ENCODE results near the gene CLSTN1. TPM values are rescaled to one million over a fixed set of nuclear protein-coding genes. Genes with fewer than 3 reads are reported as not detected.

Gene CLSTN1
- total and polyA plus RNA-seq, 10 donors, result 28.8 to 70.7 (median 60.5) TPM

- Histone ChIP-seq H3K4me3 (no peak overlapping the region), H3K36me3 (peaks cover 10 to 100% (median 99%) of the 10 kb centered on the region in 6 donors), H3K4me1 (peaks cover 0 to 76% (median 31%) of the 10 kb centered on the region in 6 donors), H3K27ac (peak overlapping the region in 6 of 8 donors; percentile 4 to 97 (median 32)), H3K9me3 (peaks cover 0 to 10% (median 7%) of the 10 kb centered on the region in 8 donors), H3K27me3 (replicated peaks in 1 of 7) (peaks cover 0 to 5% (median 0%) of the 10 kb centered on the region in 7 donors)
- peak; percentile 93 for DNase-seq
- intact Hi-C loops (cut with DNase I; ENCODE audit: low total_unique reads), result loop anchor here (5.0 to 10.0 kb wide), 2 partner anchors 98 to 140 kb away; no protein-coding TSS in a partner anchor
- WGBS, 5 donors, result 60 to 77% (median 70%) methylated on average over 18 to 24 of the region's 24 CpGs
- TF ChIP-seq, protein P1, sequence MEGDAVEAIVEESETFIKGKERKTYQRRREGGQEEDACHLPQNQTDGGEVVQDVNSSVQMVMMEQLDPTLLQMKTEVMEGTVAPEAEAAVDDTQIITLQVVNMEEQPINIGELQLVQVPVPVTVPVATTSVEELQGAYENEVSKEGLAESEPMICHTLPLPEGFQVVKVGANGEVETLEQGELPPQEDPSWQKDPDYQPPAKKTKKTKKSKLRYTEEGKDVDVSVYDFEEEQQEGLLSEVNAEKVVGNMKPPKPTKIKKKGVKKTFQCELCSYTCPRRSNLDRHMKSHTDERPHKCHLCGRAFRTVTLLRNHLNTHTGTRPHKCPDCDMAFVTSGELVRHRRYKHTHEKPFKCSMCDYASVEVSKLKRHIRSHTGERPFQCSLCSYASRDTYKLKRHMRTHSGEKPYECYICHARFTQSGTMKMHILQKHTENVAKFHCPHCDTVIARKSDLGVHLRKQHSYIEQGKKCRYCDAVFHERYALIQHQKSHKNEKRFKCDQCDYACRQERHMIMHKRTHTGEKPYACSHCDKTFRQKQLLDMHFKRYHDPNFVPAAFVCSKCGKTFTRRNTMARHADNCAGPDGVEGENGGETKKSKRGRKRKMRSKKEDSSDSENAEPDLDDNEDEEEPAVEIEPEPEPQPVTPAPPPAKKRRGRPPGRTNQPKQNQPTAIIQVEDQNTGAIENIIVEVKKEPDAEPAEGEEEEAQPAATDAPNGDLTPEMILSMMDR (IDR thresholded peaks at IDR 0.05 in 8 of 11, conservative IDR thresholded peaks at IDR 0.05 in 3 of 11), result peak; percentile 84 to 97 (median 90)
- TF ChIP-seq POLR2A (IDR thresholded peaks at IDR 0.05) (no peak), POLR2AphosphoS5 (IDR thresholded peaks at IDR 0.05) (peak; percentile 60 to 75 (median 67))
Measured at GRCh38 chr1:9724706-9725476, 98.9 kb downstream of the CLSTN1 start.

GRCh38 chr1:9723926-9724325 lies 99.8 kb downstream of the CLSTN1 start:
- H3K9me3 ChIP-seq, result peaks cover 0 to 10% (median 7%) of the 10 kb centered on the region in 8 donors
- intact Hi-C loops (cut with DNase I; ENCODE audit: low total_unique reads), result loop anchor here (10.0 kb wide), 1 partner anchor 141 kb away; no protein-coding TSS in a partner anchor

GRCh38 chr1:9723068-9723805 lies 100.5 kb downstream of the CLSTN1 start:
- H3K4me1 ChIP-seq, result peaks cover 6 to 76% (median 38%) of the 10 kb centered on the region in 6 donors
- peaks cover 10 to 100% (median 99%) of the 10 kb centered on the region in 6 donors for H3K36me3 ChIP-seq
- WGBS, 5 donors, result 97 to 100% (median 99%) methylated on average over 12 to 14 of the region's 14 CpGs
- H3K27me3 ChIP-seq (replicated peaks in 1 of 7), result peaks cover 0 to 5% (median 0%) of the 10 kb centered on the region in 7 donors
- peak overlapping the region in 2 of 8 donors; percentile 90 to 97 for H3K27ac ChIP-seq
- TF ChIP-seq, protein P1 (IDR thresholded peaks at IDR 0.05 in 8 of 11, conservative IDR thresholded peaks at IDR 0.05 in 3 of 11), result no peak
- TF ChIP-seq POLR2A (IDR thresholded peaks at IDR 0.05) (no peak), POLR2AphosphoS5 (IDR thresholded peaks at IDR 0.05) (no peak)
- no peak for DNase-seq
- peaks cover 0 to 10% (median 7%) of the 10 kb centered on the region in 8 donors for H3K9me3 ChIP-seq
- no peak overlapping the region for H3K4me3 ChIP-seq
- intact Hi-C loops (cut with DNase I; ENCODE audit: low total_unique reads), result loop anchor here (10.0 kb wide), 1 partner anchor 142 kb away; no protein-coding TSS in a partner anchor

More at GRCh38 chr1:9723926-9724325, 99.8 kb downstream of the CLSTN1 start:
- WGBS, 5 donors, result 98 to 100% (median 100%) methylated on average over 6 of the region's 6 CpGs
- peak overlapping the region in 4 of 8 donors; percentile 12 to 97 (median 44) for H3K27ac ChIP-seq
- TF ChIP-seq, protein P1 (IDR thresholded peaks at IDR 0.05 in 8 of 11, conservative IDR thresholded peaks at IDR 0.05 in 3 of 11), result no peak
- TF ChIP-seq POLR2AphosphoS5 (IDR thresholded peaks at IDR 0.05), result peak in 1 of 3 donors; percentile 60
- peaks cover 0 to 5% (median 0%) of the 10 kb centered on the region in 7 donors for H3K27me3 ChIP-seq (replicated peaks in 1 of 7)
- no peak overlapping the region for H3K4me3 ChIP-seq
- no peak for DNase-seq
- peaks cover 10 to 100% (median 99%) of the 10 kb centered on the region in 6 donors for H3K36me3 ChIP-seq
- H3K4me1 ChIP-seq, result peaks cover under 1 to 76% (median 32%) of the 10 kb centered on the region in 6 donors

Measured in spleen (tissue), 11 donors.